Measurements from ENCODE around the gene TBC1D10A.

DNA sequence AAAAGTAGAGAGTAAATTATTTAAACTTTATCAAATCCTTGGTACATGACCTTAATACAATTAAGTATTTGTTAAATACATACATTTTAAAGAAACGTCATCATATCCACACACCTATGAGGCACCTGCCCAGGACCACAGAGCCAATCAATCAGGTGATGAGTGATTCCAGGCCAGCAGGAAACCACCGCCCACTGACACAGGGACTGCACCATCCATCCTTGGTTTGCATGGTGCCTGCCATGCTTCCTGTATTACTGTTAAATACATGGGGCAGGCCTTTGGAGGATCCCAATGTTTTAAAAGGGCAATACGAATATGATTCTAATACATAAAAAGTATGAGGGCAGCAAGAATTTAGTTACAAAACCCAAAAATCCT, 7.0 kb upstream of the TBC1D10A start:
- TF ChIP-seq POLR2A (IDR thresholded peaks at IDR 0.05; ENCODE audit: low read depth, low read length) (no peak), POLR2AphosphoS5 (IDR thresholded peaks at IDR 0.05; ENCODE audit: low read depth, low read length) (no peak)

All from GM12892 (cell line).